ENCODE results near the gene CHTOP. TPM values are rescaled to one million over a fixed set of nuclear protein-coding genes. Genes with fewer than 3 reads are reported as not detected.

CHTOP gene
- total and polyA plus RNA-seq, 2 of the 8 experiments (the other 6 are each of a cell fraction or from before 2014, with no cell fraction given) = 84.6 to 104 TPM

GRCh38 chr1:153602749-153603148 lies 31.1 kb upstream of the CHTOP start:
- H3K4ac ChIP-seq (replicated peaks; ENCODE audit: insufficient read length, low read depth, low read length) = no peak overlapping the region
- H3K14ac ChIP-seq (ENCODE audit: insufficient read length) = no peak overlapping the region
- H2BK20ac ChIP-seq (ENCODE audit: low read length) = no peak overlapping the region
- ChIA-PET CTCF (ENCODE audit: partially characterized antibody) (interaction anchor here (2.8 to 7.9 kb wide), 2 partner anchors 13 to 26 kb away, joined by 16 to 80 read pairs; partner anchors contain the start of genes S100A1, S100A13, S100A14 and S100A16), POLR2A (ENCODE audit: partially characterized antibody) (interaction anchor here (1.6 kb wide), 1 partner anchor 31 kb away, joined by 7 read pairs; the partner anchor contains the start of gene CHTOP)
- no peaks in the 10 kb centered on the region for H4K20me1 ChIP-seq (replicated peaks in 1 of 2; ENCODE audit: control insufficient read depth in 1 of 2, insufficient read depth in 2 of 2, low read length in 2 of 2)
- no peaks in the 10 kb centered on the region for H3K79me1 ChIP-seq (ENCODE audit: low read depth, low read length)
- H3K4me2 ChIP-seq (ENCODE audit: insufficient read depth in 1 of 2, low read depth in 2 of 2, low read length in 2 of 2) = no peak overlapping the region
- no peak overlapping the region for H2BK120ac ChIP-seq (replicated peaks; ENCODE audit: low read depth, low read length)
- H3K23ac ChIP-seq (ENCODE audit: insufficient read length) = no peak overlapping the region
- H4K91ac ChIP-seq (replicated peaks; ENCODE audit: insufficient read length, low read length) = no peak overlapping the region
- H3K36me3 ChIP-seq (ENCODE audit: control insufficient read depth in 2 of 4, insufficient read depth in 4 of 4, low read length in 3 of 4) = no peaks in the 10 kb centered on the region
- no peaks in the 10 kb centered on the region for H3K9me3 ChIP-seq (ENCODE audit: insufficient read depth in 2 of 2, low read depth in 1 of 2, low read length in 1 of 2)
- H3K9ac ChIP-seq (replicated peaks in 1 of 4; ENCODE audit: extremely low read depth in 1 of 4, low read depth in 3 of 4, low read length in 3 of 4) = no peak overlapping the region
- DNase-seq (ENCODE audit: low read depth in 1 of 2, low spot score in 2 of 2) = no peak
- no peak for FAIRE-seq
- peaks cover 3 to 10% (median 5%) of the 10 kb centered on the region in 4 experiments; a peak in 4 of 7 replicates for H3K4me1 ChIP-seq (replicated peaks in 1 of 4; ENCODE audit: control insufficient read depth in 3 of 4, insufficient read depth in 4 of 4, low read length in 3 of 4)
- no peak overlapping the region for H3K4me3 ChIP-seq (ENCODE audit: extremely low read depth in 1 of 4, insufficient read depth in 2 of 4, low read depth in 3 of 4, low read length in 4 of 4)
- no peaks in the 10 kb centered on the region for H3K27me3 ChIP-seq (replicated peaks in 1 of 4; ENCODE audit: control insufficient read depth in 3 of 4, extremely low read depth in 1 of 4, insufficient read depth in 3 of 4, low read length in 3 of 4)
- no peak overlapping the region for H2BK5ac ChIP-seq (ENCODE audit: low read depth, low read length)
- WGBS, 2 experiments (ENCODE audit: extremely low coverage in 1 of 2, insufficient coverage in 1 of 2, insufficient read length in 1 of 2, insufficient replicate concordance in 2 of 2, low coverage in 1 of 2, low lambda C conversion rate in 2 of 2, missing lambda C conversion rate in 1 of 2) = 94% methylated on average over 6 of the region's 6 CpGs; no CpG with 5 or more reads in 1 of the 2 experiments
- H3K79me2 ChIP-seq (ENCODE audit: control insufficient read depth in 1 of 2, insufficient read depth in 2 of 2, low read length in 2 of 2) = no peaks in the 10 kb centered on the region
- H2AK5ac ChIP-seq (ENCODE audit: low read depth, low read length) = no peak overlapping the region
- no peak overlapping the region for H2BK12ac ChIP-seq (ENCODE audit: low read depth, low read length)
- no peak overlapping the region for H2BK15ac ChIP-seq (ENCODE audit: low read length)
- H3K18ac ChIP-seq (ENCODE audit: extremely low read depth, low read length) = no peak overlapping the region
- H3K23me2 ChIP-seq (ENCODE audit: low read depth, low read length) = no peaks in the 10 kb centered on the region; the same call in 1 of the 2 replicates
- H4K8ac ChIP-seq (ENCODE audit: extremely low read depth, insufficient read depth, low read length) = no peak overlapping the region
- H2AFZ ChIP-seq (ENCODE audit: low read length) = no peak overlapping the region
- no peak overlapping the region for H4K5ac ChIP-seq (ENCODE audit: insufficient read length, low read depth, low read length)
- no peak overlapping the region for H3K56ac ChIP-seq (replicated peaks; ENCODE audit: insufficient read length, low read depth, low read length)
- H3K27ac ChIP-seq (ENCODE audit: low read depth, low read length) = no peak overlapping the region
- no peak for TF ChIP-seq ZNF274 (IDR thresholded peaks at IDR 0.05; ENCODE audit: borderline replicate concordance, extremely low read depth, low read length)
- TF ChIP-seq RNF2 (IDR thresholded peaks at IDR 0.05; ENCODE audit: borderline replicate concordance, low read depth, low read length, missing control alignments, poor library complexity, severe bottlenecking) = no peak
- TF ChIP-seq CREB1 (IDR thresholded peaks at IDR 0.05) = no peak
- TF ChIP-seq RFX5 (IDR thresholded peaks at IDR 0.05; ENCODE audit: borderline replicate concordance, low read depth, low read length) = no peak
- TF ChIP-seq ASH2L (IDR thresholded peaks at IDR 0.05; ENCODE audit: low read length) = no peak
- TF ChIP-seq POU5F1 (IDR thresholded peaks at IDR 0.05; ENCODE audit: low read depth, low read length) = no peak
- TF ChIP-seq KDM4A (IDR thresholded peaks at IDR 0.05; ENCODE audit: low read depth, low read length, severe bottlenecking) = no peak
- TF ChIP-seq TCF12 (IDR thresholded peaks at IDR 0.05; ENCODE audit: low read depth, low read length) = no peak
